GM03348 (cell line): ENCODE results near the gene GAGE1.
"Not testable (repeated sequence)": the region's sequence is repeated elsewhere in the genome, so short reads cannot be mapped to it uniquely, and the experiment has no call there.

Experiments used
- DNase-seq: peaks from one replicate; pipeline ENCODE4 v3.0.0; 2012; ENCODE audit warnings: low spot score

Gene GAGE1

GRCh38 chrX:49598720-49599119, at the start of gene GAGE1:
Gene GAGE1 (plus strand): TSS chrX:49599020. CDS start chrX:49600175, 1,155 bp downstream.
- DNase-seq, result not testable (repeated sequence)

- DNase-seq, result not testable (repeated sequence)
Observed at GRCh38 chrX:49550989-49551388, 47.8 kb upstream of the GAGE1 start, which contains the start of gene GAGE12E. Gene GAGE12E (plus strand): TSS chrX:49551289. CDS start chrX:49552444, 1,155 bp downstream.

GRCh38 chrX:49560542-49560941, 38.3 kb upstream of the GAGE1 start, which contains the start of gene GAGE12F:
Gene GAGE12F (plus strand): TSS chrX:49560842. CDS start chrX:49561997, 1,155 bp downstream.
- DNase-seq, result not testable (repeated sequence)

- DNase-seq, result not testable (repeated sequence)
Observed at GRCh38 chrX:49568728-49569127, 30.1 kb upstream of the GAGE1 start.

GRCh38 chrX:49569152-49569551, 29.7 kb upstream of the GAGE1 start:
- DNase-seq, result not testable (repeated sequence)

GRCh38 chrX:49570100-49570499, 28.7 kb upstream of the GAGE1 start, which contains the start of gene GAGE12G:
Gene GAGE12G (plus strand): TSS chrX:49570400. CDS start chrX:49571555, 1,155 bp downstream.
- not testable (repeated sequence) for DNase-seq

GRCh38 chrX:49579649-49580048, 19.2 kb upstream of the GAGE1 start, which contains the start of gene GAGE12H:
Gene GAGE12H (plus strand): TSS chrX:49579949. CDS start chrX:49581104, 1,155 bp downstream.
- DNase-seq, result not testable (repeated sequence)

- DNase-seq, result not testable (repeated sequence)
Observed at GRCh38 chrX:49589196-49589595, 9.6 kb upstream of the GAGE1 start, which contains the start of gene GAGE2A. Gene GAGE2A (plus strand): TSS chrX:49589496. CDS start chrX:49590651, 1,155 bp downstream.

- not testable (repeated sequence) for DNase-seq
Observed at GRCh38 chrX:49589769-49590478, 8.9 kb upstream of the GAGE1 start.

GRCh38 chrX:49590488-49590887, 8.3 kb upstream of the GAGE1 start:
- DNase-seq, result not testable (repeated sequence)

GRCh38 chrX:49610718-49611310, 12.0 kb downstream of the GAGE1 start:
- DNase-seq, result no peak

GRCh38 chrX:49618574-49618973, 19.8 kb downstream of the GAGE1 start:
- no peak for DNase-seq

- DNase-seq, result no peak
Observed at GRCh38 chrX:49627086-49627777, 28.4 kb downstream of the GAGE1 start.

GRCh38 chrX:49644991-49645637, 46.3 kb downstream of the GAGE1 start:
- DNase-seq, result no peak

GRCh38 chrX:49656533-49656932, 57.7 kb downstream of the GAGE1 start:
- DNase-seq, result no peak
